Stimulated activated naive CD8-positive, alpha-beta T cell treated with anti-CD3 and anti-CD28 coated beads, Interleukin-15, Interleukin-2, amounts not matched to agents 100 ng/mL and 50 ng/mL, for 24 hours (primary cell): ENCODE data around the gene PPM1J.
"Not testable (repeated sequence)": the region's sequence is repeated elsewhere in the genome, so short reads cannot be mapped to it uniquely, and the experiment has no call there.

Source experiments
- H3K27ac Mint-ChIP-seq: one replicate; pipeline ENCODE4 v1.8.0; 2021; ENCODE audit warnings: mild to moderate bottlenecking, mixed read lengths
- H3K27me3 Mint-ChIP-seq: one replicate; pipeline ENCODE4 v1.8.0; 2021; ENCODE audit warnings: mixed read lengths
- H3K36me3 Mint-ChIP-seq: one replicate; pipeline ENCODE4 v1.8.0; 2021; ENCODE audit warnings: low read depth, mixed read lengths
- H3K4me1 Mint-ChIP-seq: one replicate; pipeline ENCODE4 v1.8.0; 2021; ENCODE audit warnings: low read depth, mixed read lengths
- H3K4me3 Mint-ChIP-seq: one replicate; pipeline ENCODE4 v1.8.0; 2021; ENCODE audit warnings: mild to moderate bottlenecking, mixed read lengths
- H3K9me3 Mint-ChIP-seq: one replicate; pipeline ENCODE4 v1.8.0; 2021; ENCODE audit warnings: mixed read lengths

PPM1J gene, protein sequence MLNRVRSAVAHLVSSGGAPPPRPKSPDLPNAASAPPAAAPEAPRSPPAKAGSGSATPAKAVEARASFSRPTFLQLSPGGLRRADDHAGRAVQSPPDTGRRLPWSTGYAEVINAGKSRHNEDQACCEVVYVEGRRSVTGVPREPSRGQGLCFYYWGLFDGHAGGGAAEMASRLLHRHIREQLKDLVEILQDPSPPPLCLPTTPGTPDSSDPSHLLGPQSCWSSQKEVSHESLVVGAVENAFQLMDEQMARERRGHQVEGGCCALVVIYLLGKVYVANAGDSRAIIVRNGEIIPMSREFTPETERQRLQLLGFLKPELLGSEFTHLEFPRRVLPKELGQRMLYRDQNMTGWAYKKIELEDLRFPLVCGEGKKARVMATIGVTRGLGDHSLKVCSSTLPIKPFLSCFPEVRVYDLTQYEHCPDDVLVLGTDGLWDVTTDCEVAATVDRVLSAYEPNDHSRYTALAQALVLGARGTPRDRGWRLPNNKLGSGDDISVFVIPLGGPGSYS

DNA sequence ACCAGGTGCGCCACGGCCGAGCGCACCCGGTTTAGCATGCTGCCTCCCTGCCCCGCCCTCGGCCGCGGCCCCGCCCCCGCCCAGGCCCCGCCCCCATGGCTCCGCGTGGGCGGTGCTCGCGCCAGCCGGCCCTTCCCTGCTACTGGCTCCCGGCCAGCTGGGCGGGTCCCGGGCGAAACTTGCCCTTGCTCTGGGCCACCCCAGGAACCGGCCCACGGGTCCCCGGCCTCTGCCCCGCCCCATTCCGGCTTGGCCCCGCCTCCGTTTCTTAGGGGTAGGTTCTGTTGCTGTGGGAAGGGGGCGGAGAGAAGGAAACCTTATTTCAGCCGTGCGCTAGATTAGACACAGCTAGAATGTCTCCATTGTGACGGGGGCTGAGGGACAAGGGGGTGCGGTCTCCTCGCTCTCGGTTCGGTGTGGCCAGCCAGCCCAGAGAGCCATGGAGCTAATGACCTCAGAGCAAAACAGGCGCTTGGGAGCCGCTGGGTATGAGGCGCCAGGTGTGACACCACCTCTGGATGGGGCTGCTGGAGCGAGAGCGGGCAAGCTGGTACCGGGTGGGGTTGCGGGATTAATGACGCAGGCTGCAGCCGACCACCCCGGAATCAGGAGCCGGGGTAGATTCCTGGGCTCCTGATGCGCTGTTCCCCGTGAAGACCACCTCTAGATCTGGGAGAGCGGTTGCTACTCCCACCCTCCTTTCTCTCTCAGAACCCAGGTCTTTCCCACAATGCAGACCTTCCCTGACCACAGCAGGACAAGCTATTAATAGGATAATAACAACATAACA is at the start of gene PPM1J:
TSS of gene PPM1J (minus strand) at position 69 of the 790 bp plus-strand sequence. CDS start at position 38, 31 bp downstream.
- peak within 1 kb of the TSS; percentile 79 for H3K4me3 Mint-ChIP-seq
- H3K36me3 Mint-ChIP-seq = no peaks in the 10 kb centered on the region
- peaks cover 24% of the 10 kb centered on the region for H3K27me3 Mint-ChIP-seq
- no peaks in the 10 kb centered on the region for H3K9me3 Mint-ChIP-seq
- peaks cover 38% of the 10 kb centered on the region for H3K4me1 Mint-ChIP-seq
- no peak within 1 kb of the TSS for H3K27ac Mint-ChIP-seq

DNA sequence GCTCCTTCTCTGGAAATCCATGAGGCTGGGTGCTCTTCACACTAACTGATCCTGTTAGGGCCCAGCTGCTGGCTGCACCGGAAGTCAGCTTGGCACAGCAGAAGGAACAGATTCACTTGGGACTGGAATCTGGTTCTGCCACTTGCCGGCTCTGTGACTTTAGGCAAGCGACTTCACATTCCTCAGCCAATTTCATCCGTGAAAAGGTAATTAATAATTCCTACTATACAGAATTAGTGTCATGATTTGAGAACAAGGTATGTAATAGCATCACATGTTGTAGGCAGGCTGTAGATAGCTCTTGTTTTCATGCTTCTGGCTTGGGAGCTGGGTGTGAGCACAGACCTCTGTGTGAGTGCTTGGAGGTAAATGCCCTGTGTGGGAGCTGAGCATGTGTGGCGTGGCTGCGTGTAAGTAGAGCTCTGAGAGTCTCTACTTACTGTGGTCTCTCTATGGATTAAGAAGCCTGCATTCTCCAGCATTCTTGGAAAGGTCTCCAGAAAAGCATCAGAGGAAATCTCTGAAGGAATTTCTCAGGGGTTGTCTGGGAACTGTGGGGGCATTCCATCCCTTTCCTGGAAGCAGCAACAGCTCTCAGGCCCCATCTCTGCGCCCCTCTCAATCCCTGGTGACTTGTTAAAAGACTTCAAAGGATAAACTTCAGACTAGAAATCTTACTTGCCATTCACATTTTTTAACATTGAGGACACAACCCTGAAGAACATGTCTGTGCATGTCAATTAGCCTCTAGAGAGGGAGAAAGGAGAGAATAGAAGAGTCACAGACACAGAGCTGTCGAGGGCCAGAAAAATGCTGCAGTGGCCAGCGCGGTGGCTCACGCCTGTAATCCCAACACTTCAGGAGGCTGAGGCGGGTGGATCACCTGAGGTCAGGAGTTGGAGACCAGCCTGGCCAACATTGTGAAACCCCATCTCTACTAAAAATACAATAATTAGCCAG is 47.7 kb upstream of the PPM1J start:
- Mint-ChIP-seq H3K4me1 (no peaks in the 10 kb centered on the region), H3K4me3 (no peak overlapping the region), H3K27ac (no peak overlapping the region), H3K36me3 (no peaks in the 10 kb centered on the region), H3K27me3 (peaks cover 25% of the 10 kb centered on the region), H3K9me3 (no peaks in the 10 kb centered on the region)

DNA sequence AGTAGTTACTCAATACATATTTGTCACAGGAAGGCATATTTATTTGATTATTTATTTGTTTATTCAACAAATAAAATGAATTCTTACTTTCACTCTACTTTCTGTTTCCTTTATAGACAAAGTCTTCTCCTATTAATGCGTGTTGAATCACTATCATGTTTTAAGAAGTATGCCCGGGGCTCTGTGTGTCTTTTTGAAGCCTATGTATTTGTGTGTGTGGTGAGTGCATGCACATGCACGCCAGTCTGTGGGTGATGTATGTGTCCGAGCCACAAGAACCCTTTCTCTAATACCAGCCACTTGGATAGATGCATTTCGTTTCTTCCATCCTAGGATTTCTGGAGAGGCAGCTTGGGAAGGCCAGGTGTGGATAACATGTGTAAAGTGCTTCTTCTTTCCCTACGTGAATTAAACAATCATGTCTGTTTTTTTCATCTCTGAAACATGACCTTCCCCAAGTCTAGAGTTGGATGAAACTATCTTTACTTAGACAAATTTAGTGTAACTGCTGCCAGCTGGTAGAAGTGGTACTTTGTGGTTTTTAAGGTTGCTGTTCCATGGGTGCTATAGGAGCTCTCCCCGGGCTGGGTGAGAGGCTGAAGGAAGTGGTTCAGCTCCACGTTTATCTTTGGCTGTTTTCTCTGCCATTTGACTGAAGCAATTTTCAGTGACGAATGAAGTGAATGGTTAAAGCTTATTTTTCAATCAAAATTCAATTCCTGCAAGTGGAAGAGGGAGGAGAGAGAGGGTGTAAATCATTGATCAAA is 46.8 kb upstream of the PPM1J start:
- Mint-ChIP-seq H3K27ac (peak overlapping the region; percentile 0), H3K4me1 (no peaks in the 10 kb centered on the region), H3K9me3 (no peaks in the 10 kb centered on the region), H3K36me3 (no peaks in the 10 kb centered on the region), H3K27me3 (peaks cover 25% of the 10 kb centered on the region), H3K4me3 (no peak overlapping the region)

DNA sequence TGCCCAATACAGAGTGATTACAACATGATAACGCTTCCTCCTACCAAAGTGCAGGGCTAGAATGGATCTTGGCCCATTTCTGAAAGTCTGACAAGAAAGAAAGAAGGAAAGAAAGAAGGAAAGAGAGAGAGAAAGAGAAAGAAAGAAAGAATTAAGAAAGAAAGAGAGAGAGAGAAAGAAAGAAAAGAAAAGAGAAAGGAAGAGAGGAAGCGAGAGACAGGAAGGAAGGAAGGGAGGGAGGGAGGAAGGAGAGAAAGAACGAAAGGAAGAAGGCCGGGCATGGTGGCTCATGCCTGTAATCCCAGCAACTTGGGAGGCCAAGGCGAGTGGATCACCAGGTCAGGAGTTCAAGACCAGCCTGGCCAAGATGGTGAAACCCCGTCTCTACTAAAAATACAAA is 44.1 kb upstream of the PPM1J start:
- peaks cover 3% of the 10 kb centered on the region for H3K9me3 Mint-ChIP-seq
- H3K4me1 Mint-ChIP-seq = no peaks in the 10 kb centered on the region
- no peak overlapping the region for H3K27ac Mint-ChIP-seq
- H3K4me3 Mint-ChIP-seq = no peak overlapping the region
- H3K27me3 Mint-ChIP-seq = peaks cover 34% of the 10 kb centered on the region
- H3K36me3 Mint-ChIP-seq = no peaks in the 10 kb centered on the region

DNA sequence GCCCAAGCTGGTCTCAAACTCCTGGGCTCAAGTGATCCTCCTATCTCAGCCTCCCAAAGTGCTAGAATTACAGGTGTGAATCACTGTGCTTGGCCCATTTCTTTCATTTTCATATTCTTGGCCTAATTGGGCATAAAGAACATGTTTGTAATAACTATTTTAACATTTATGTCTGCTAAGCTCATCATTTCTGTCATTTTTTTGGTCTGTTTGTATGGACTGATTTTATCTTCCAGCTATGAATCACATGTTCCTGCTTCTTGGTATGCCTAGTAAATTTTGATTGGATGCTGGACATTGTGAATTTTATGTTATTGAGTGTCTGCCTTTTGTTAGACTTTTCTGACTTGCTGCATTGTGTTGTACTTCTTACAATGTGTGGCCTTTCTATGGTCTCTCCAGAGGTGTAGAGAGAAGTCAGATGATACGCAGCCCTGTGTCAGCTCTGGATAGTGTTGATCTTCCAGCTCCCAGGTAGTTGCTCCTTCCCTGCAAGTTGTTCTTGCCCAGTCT is 39.0 kb upstream of the PPM1J start:
- no peak overlapping the region for H3K27ac Mint-ChIP-seq

DNA sequence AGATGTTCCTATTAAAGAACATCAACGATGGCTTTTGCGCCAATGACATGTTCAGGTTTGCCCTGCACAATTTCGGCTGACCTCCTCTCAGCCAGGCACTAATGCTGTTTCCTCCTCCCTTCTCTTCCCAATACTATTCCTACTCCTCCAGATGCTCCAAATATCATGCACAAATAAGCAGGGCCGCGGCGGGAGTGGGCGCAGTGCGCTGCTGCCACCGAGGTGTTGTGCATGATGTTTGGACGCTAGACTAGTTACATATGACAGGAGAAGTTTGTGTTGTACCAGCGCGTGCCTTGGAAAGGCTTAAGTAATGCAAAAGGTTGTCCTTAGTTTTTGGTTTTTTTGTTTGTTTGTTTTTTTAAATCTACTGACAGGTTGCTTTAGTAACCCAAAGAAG is 33.3 kb upstream of the PPM1J start:
- Mint-ChIP-seq H3K27me3 (peaks cover 58% of the 10 kb centered on the region), H3K4me1 (peaks cover 6% of the 10 kb centered on the region), H3K36me3 (no peaks in the 10 kb centered on the region), H3K9me3 (no peaks in the 10 kb centered on the region), H3K27ac (no peak overlapping the region), H3K4me3 (no peak overlapping the region)

More for the DNA sequence above, 39.0 kb upstream of the PPM1J start:
- H3K36me3 Mint-ChIP-seq = no peaks in the 10 kb centered on the region
- peaks cover 5% of the 10 kb centered on the region for H3K9me3 Mint-ChIP-seq
- H3K27me3 Mint-ChIP-seq = peaks cover 55% of the 10 kb centered on the region
- no peak overlapping the region for H3K4me3 Mint-ChIP-seq
- no peaks in the 10 kb centered on the region for H3K4me1 Mint-ChIP-seq

DNA sequence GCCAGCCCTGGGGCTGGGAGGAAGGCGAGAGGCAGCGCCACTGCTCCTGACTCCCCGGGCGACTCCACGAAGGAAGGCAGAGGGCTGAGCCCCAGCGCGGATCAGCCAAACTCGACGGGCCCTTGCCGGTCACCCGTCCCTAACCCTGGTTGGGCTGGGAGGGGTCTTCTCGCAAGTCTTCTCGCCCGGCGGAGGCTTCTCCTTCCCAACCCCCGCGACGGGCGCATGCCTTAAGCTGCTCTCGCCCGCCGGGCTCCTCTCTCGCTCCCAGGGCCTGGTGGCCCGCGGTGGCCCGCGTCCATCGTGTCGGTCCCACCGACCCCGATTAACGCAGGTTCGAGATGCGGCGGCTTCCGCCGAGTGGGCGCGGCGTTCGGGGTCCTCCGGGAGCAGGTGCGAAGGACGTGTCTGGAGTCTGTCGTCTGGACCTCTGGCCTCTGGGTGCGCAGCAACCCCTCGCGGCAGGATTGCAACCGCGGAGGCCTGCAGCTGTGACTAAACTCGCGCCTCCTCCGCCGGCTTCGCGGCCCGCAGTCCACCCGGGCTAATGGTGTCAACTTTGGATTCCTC is 29.0 kb upstream of the PPM1J start:
- H3K27ac Mint-ChIP-seq = no peak overlapping the region
- H3K27me3 Mint-ChIP-seq = peaks cover 72% of the 10 kb centered on the region
- H3K36me3 Mint-ChIP-seq = no peaks in the 10 kb centered on the region
- H3K9me3 Mint-ChIP-seq = no peaks in the 10 kb centered on the region
- H3K4me3 Mint-ChIP-seq = no peak overlapping the region
- peaks cover 6% of the 10 kb centered on the region for H3K4me1 Mint-ChIP-seq

DNA sequence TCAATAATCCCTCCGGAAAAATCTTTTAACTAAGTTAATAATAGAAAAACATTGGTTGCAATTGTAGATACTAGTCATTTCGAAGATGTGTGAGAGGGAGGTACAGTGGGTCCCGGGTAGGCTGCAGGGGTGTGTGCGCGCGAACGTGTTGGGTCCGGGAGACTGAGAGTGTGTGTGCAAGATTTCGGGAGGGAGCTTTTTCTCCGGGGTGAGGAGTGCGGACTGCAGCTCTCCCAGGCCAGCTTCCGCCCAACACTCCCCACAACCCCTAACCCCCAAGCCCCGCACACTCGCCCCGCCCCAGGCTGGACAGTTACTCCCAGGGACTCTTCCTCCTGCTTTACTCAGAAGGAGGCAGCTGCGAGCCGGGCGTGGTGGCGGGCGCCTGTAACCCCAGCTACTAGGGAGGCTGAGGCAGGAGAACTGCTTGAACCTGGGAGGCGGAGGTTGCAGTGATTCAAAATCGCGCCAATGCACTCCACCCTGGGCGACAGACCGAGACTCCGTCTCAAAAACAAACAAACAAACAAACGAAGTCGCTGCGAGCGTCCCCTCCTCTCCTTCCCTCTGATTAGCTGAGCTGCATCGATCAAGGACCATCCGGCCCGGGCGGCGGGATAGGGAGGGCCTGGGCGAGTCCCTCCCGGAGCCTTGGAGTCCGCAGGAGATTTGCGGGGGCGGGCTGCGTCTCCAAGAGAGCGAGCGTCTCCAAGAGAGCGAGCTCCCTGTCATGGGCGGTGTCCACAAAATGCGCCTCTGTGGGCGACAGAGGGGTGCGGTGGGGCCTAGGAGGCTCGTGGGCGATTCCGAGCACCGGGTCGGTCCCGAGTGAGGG is 28.3 kb upstream of the PPM1J start:
- Mint-ChIP-seq H3K9me3 (no peaks in the 10 kb centered on the region), H3K27ac (no peak overlapping the region), H3K4me1 (peaks cover 6% of the 10 kb centered on the region), H3K27me3 (peaks cover 74% of the 10 kb centered on the region), H3K36me3 (no peaks in the 10 kb centered on the region), H3K4me3 (peak overlapping the region; percentile 20)

DNA sequence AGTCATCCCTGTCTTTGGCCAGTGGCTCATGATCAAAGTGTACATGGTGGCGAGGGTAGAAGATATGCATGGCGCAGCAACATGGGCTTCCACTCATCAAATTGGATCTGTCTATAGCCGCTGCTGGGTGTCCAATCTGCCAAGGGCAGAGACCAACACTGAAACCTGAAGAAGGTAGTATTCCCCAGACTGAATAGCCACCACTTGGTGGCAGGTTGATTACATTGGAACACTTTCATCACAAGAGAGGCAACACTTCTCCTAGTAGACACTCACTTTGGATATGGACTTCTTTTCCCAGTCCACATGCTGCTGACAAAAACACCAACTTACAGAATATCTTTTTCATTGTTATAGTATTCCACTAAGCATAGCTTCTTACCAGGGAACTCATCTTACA is 22.4 kb upstream of the PPM1J start:
- Mint-ChIP-seq H3K36me3 (no peaks in the 10 kb centered on the region), H3K4me3 (no peak overlapping the region), H3K27ac (peak overlapping the region; percentile 83), H3K27me3 (peaks cover 57% of the 10 kb centered on the region), H3K4me1 (peaks cover 21% of the 10 kb centered on the region), H3K9me3 (peaks cover 10% of the 10 kb centered on the region)

DNA sequence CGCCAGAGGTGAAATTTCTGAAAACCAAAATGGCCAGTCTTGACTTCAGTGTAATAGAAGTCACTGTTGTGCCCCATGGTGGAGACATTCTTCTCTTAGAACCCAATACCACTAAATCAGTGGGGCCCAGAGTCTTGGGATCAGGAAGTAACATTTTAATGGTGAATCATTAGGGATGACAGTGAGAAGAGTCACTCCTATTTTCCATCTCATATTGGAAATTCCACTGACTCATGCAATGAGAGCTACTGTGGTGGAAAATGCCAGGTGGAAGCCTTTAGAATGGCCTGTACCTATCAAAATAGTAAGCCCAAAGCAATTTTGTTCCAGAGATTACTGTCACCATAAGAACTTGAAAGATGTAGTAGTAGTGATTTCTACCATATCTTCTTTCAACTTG is 20.6 kb upstream of the PPM1J start:
- Mint-ChIP-seq H3K27ac (peak overlapping the region; percentile 64), H3K4me3 (peak overlapping the region; percentile 8), H3K9me3 (peaks cover 10% of the 10 kb centered on the region), H3K4me1 (peaks cover 25% of the 10 kb centered on the region), H3K27me3 (peaks cover 44% of the 10 kb centered on the region), H3K36me3 (no peaks in the 10 kb centered on the region)

DNA sequence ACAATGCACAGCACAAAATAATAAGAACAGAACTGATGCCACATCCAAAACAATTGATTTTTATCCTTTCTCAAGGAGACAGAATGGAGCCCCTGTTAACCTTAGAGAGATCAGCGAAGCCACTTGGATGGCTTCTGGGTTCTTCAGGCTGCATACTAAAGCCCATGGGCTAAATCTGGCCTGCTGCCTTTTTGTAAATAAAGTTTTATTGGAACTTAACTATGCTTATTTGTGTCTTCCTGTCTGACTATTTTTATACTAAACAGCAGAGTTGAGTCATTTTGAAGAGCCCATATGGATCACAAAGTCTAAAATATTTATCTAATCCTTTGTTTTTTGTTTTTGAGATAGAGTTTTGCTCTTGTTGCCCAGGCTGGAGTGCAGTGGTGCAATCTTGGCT is 16.3 kb upstream of the PPM1J start:
- Mint-ChIP-seq H3K36me3 (no peaks in the 10 kb centered on the region), H3K4me3 (no peak overlapping the region), H3K27me3 (peaks cover 11% of the 10 kb centered on the region), H3K9me3 (peaks cover 5% of the 10 kb centered on the region), H3K4me1 (peaks cover 16% of the 10 kb centered on the region), H3K27ac (no peak overlapping the region)

DNA sequence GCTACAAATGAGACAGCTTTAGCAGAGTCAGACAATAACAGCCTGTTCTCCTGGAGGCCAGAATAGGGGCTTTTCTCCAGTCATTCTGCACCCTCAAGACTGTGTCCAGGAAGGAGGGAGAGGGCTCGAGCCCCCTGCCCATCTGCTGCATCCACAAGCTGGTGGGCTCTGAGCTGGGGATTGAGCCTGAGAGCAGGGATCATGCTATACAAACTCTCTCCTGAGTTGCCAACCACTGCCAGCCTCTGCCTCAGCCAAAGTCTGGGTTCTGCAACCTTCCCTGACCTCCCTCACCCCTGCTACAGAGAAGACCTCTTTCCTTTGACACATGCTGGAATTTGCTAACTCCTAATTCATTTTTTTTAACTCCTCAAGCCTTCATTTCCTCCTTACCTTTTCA is 14.8 kb upstream of the PPM1J start:
- no peak overlapping the region for H3K27ac Mint-ChIP-seq
- H3K9me3 Mint-ChIP-seq = peaks cover 5% of the 10 kb centered on the region
- peaks cover 10% of the 10 kb centered on the region for H3K4me1 Mint-ChIP-seq
- H3K36me3 Mint-ChIP-seq = no peaks in the 10 kb centered on the region
- no peak overlapping the region for H3K4me3 Mint-ChIP-seq
- H3K27me3 Mint-ChIP-seq = peaks cover 11% of the 10 kb centered on the region

DNA sequence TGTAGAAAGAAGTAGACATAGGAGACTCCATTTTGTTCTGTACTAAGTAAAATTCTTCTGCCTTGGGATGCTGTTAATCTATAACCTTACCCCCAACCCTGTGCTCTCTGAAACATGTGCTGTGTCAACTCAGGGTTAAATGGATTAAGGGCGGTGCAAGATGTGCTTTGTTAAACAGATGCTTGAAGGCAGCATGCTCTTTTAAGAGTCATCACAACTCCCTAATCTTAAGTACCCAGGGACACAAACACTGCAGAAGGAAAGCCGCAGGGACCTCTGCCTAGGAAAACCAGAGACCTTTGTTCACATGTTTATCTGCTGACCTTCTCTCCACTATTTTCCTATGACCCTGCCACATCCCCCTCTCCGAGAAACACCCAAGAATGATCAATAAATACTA is 13.9 kb upstream of the PPM1J start:
- H3K36me3 Mint-ChIP-seq, H3K4me1 Mint-ChIP-seq, H3K27me3 Mint-ChIP-seq, H3K27ac Mint-ChIP-seq, H3K9me3 Mint-ChIP-seq, H3K4me3 Mint-ChIP-seq: not testable (repeated sequence)
